Panc1 (cell line): Measurements from ENCODE around the gene WNK2. TPM values are rescaled to one million over a fixed set of nuclear protein-coding genes. Genes with fewer than 3 reads are reported as not detected.
"Not testable (repeated sequence)": the region's sequence is repeated elsewhere in the genome, so short reads cannot be mapped to it uniquely, and the experiment has no call there.

ENCODE experiments used
- ATAC-seq: fragments of 200-7000 bp; cut with Tn5 transposase; 2 replicates; pipeline ENCODE4 v1.9.1; 2020; ENCODE audit warnings: mild to moderate bottlenecking, moderate library complexity
- BruUV-seq: library from RNA; stranded (reverse); fragments of 400-500 nt; replicated peaks from 2 replicates; lab custom pipeline; 2021; lab: Mats Ljungman, UMichigan
- CTCF ChIA-PET: fragments of 300-600 bp; sonication (Branson Sonifier 250); formaldehyde crosslinking; loops from one replicate; lab custom pipeline; 2022; ENCODE audit warnings: antibody characterized with exemption; lab: Charles Lee
- POLR2A ChIA-PET: fragments of 300-600 bp; sonication (Branson Sonifier 250); formaldehyde crosslinking; loops from one replicate; lab custom pipeline; 2022; ENCODE audit warnings: antibody characterized with exemption; lab: Charles Lee
- DNase-seq: peaks from one replicate; pipeline ENCODE4 v3.0.0-alpha.2; 2010; ENCODE audit warnings: low read depth, low spot score
- H3K27ac ChIP-seq: 2 replicates; pipeline ENCODE4 v1.5.1; 2011; ENCODE audit warnings: mild to moderate bottlenecking, low read length, inconsistent platforms
- H3K27me3 ChIP-seq: fragments of 200-500 bp; sonication (Bioruptor generic); 2 replicates; pipeline ENCODE4 v1.6.0; 2014; ENCODE audit warnings: low read length, inconsistent platforms; ENCODE audit not compliant: control insufficient read depth, insufficient read depth
- H3K36me3 ChIP-seq: fragments of 200-500 bp; sonication (Bioruptor generic); 2 replicates; pipeline ENCODE4 v1.5.1; 2014; ENCODE audit warnings: inconsistent platforms, mild to moderate bottlenecking, low read length, moderate library complexity; ENCODE audit not compliant: control insufficient read depth, insufficient read depth
- H3K4me1 ChIP-seq: 2 replicates; pipeline ENCODE4 v1.5.1; 2011; ENCODE audit warnings: inconsistent platforms, mild to moderate bottlenecking, low read length, moderate library complexity; ENCODE audit not compliant: control insufficient read depth, insufficient read depth
- H3K4me3 ChIP-seq, 2 experiments: 2 replicates each; pipeline ENCODE4 v1.5.1; 2011 to 2012; ENCODE audit warnings: low read depth in 2 of 2, low read length in 2 of 2, mild to moderate bottlenecking in 2 of 2, inconsistent platforms in 1 of 2, moderate library complexity in 1 of 2
- H3K9me3 ChIP-seq: fragments of 200-500 bp; sonication (Bioruptor generic); 2 replicates; pipeline ENCODE4 v1.5.1; 2014; ENCODE audit warnings: low read depth, mild to moderate bottlenecking, inconsistent platforms, low read length, moderate library complexity; ENCODE audit not compliant: control insufficient read depth, insufficient read depth
- POLR2AphosphoS5 ChIP-seq: IDR thresholded peaks from 2 replicates; pipeline ENCODE4 v1.6.1; 2012; ENCODE audit warnings: mild to moderate bottlenecking, low read depth, low read length, moderate library complexity
- SIN3A ChIP-seq: IDR thresholded peaks from 2 replicates; pipeline ENCODE4 v1.6.1; 2012; ENCODE audit warnings: low read depth, mild to moderate bottlenecking, low read length, moderate library complexity, borderline replicate concordance; ENCODE audit not compliant: insufficient read depth
- TCF7L2 ChIP-seq: IDR thresholded peaks from 2 replicates; pipeline ENCODE4 v1.6.1; 2011; ENCODE audit warnings: mild to moderate bottlenecking, low read depth, low read length, inconsistent platforms
- in situ Hi-C: cut with HindIII; loops from 2 replicates; pipeline ENCODE4 v1.10.0; 2016; ENCODE audit warnings: low sequenced_read_pairs, low pct_unique_long_range_greater_than_20kb
- intact Hi-C: fragments of 100-400 bp; cut with micrococcal nuclease; formaldehyde crosslinking; loops from one replicate; pipeline ENCODE4 v1.10.0; 2022; ENCODE audit not compliant: unreplicated experiment
- total RNA-seq: library from RNA; stranded (reverse); gene quantifications from one replicate; pipeline ENCODE4 v1.2.1, GENCODE V29; 2021; ENCODE audit not compliant: unreplicated experiment
- TF ChIP-seq, protein P1 (sequence below), 2 experiments: IDR thresholded peaks; 2 replicates each; pipeline ENCODE4 v1.6.1; 2011 to 2012; ENCODE audit warnings: low read depth in 2 of 2, control low read depth in 1 of 2, low read length in 1 of 2, mild to moderate bottlenecking in 1 of 2, moderate library complexity in 1 of 2; ENCODE audit not compliant: insufficient read depth in 1 of 2
- TF ChIP-seq, protein P2 (sequence below): fragments of 450-650 bp; IDR thresholded peaks from 2 replicates; pipeline ENCODE4 v1.5.1; 2017; ENCODE audit warnings: mild to moderate bottlenecking

Gene WNK2
- total RNA-seq, 1 experiment from 2014 or later: 13.7 TPM

GRCh38 chr9:93321220-93321610 lies 137.3 kb downstream of the WNK2 start:
- no peak overlapping the region for H3K4me3 ChIP-seq
- in situ Hi-C loops (no loop called here), intact Hi-C loops (no loop called here)
- no peaks in the 10 kb centered on the region for H3K27me3 ChIP-seq
- no TSS peak for BruUV-seq
- H3K36me3 ChIP-seq: no peaks in the 10 kb centered on the region
- DNase-seq (no peak), ATAC-seq (no peak)
- H3K27ac ChIP-seq: no peak overlapping the region
- TF ChIP-seq, protein P1, sequence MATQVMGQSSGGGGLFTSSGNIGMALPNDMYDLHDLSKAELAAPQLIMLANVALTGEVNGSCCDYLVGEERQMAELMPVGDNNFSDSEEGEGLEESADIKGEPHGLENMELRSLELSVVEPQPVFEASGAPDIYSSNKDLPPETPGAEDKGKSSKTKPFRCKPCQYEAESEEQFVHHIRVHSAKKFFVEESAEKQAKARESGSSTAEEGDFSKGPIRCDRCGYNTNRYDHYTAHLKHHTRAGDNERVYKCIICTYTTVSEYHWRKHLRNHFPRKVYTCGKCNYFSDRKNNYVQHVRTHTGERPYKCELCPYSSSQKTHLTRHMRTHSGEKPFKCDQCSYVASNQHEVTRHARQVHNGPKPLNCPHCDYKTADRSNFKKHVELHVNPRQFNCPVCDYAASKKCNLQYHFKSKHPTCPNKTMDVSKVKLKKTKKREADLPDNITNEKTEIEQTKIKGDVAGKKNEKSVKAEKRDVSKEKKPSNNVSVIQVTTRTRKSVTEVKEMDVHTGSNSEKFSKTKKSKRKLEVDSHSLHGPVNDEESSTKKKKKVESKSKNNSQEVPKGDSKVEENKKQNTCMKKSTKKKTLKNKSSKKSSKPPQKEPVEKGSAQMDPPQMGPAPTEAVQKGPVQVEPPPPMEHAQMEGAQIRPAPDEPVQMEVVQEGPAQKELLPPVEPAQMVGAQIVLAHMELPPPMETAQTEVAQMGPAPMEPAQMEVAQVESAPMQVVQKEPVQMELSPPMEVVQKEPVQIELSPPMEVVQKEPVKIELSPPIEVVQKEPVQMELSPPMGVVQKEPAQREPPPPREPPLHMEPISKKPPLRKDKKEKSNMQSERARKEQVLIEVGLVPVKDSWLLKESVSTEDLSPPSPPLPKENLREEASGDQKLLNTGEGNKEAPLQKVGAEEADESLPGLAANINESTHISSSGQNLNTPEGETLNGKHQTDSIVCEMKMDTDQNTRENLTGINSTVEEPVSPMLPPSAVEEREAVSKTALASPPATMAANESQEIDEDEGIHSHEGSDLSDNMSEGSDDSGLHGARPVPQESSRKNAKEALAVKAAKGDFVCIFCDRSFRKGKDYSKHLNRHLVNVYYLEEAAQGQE (IDR thresholded peaks at IDR 0.05; ENCODE audit: insufficient read depth in 1 of 2, low read depth in 2 of 2, low read length in 1 of 2): no peak
- TF ChIP-seq POLR2AphosphoS5: no peak
- H3K4me1 ChIP-seq: no peaks in the 10 kb centered on the region
- CTCF ChIA-PET: no interaction called here
- POLR2A ChIA-PET: no interaction called here
- H3K9me3 ChIP-seq: no peaks in the 10 kb centered on the region

GRCh38 chr9:93323446-93323954 lies 139.6 kb downstream of the WNK2 start:
- H3K9me3 ChIP-seq, intact Hi-C loops, POLR2A ChIA-PET, ATAC-seq, BruUV-seq, CTCF ChIA-PET, H3K4me1 ChIP-seq, H3K36me3 ChIP-seq, H3K4me3 ChIP-seq, DNase-seq, in situ Hi-C loops, H3K27ac ChIP-seq, H3K27me3 ChIP-seq: not testable (repeated sequence)

DNA sequence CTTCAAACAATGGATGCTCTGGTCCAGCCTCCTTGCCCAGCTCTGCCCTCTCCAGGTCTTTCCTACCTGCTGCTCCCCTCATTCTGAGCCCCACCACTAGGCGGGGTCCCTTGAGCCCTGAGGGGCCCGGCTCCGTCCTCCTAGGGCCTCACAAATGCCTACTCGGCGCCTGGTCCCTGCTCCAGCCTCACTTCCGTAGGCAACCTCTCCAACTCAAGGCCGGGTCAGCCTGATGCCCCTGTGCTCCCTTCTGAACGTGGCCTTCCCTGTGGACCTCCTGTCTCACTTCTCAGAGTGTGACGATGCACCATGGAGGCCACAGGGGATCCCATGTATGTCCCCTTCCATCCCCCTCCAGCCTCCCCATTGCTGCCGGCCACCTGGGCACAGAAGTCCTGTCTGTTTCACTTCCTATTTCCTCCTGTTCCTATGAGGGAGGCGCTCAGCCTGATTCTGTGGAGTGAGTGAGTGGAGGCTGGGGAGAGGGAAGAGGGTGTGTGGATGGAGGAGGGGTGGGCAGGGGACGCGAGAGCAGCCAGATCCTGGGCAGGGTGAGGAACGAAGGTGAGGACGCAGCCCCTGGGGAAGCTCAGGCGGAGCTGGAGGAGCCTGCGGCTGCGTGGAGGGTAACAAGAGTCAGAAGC lies 140.4 kb downstream of the WNK2 start:
- Histone ChIP-seq H3K4me3 (no peak overlapping the region), H3K4me1 (no peaks in the 10 kb centered on the region; the same call in 1 of the 2 replicates), H3K36me3 (no peaks in the 10 kb centered on the region), H3K27me3 (no peaks in the 10 kb centered on the region), H3K9me3 (no peaks in the 10 kb centered on the region), H3K27ac (no peak overlapping the region)
- in situ Hi-C loops (no loop called here), intact Hi-C loops (no loop called here)
- ChIA-PET POLR2A (no interaction called here), CTCF (no interaction called here)
- no peak for DNase-seq
- ATAC-seq: no peak
- TF ChIP-seq TCF7L2 (no peak), POLR2AphosphoS5 (no peak), SIN3A (no peak)
- TF ChIP-seq, protein P2, sequence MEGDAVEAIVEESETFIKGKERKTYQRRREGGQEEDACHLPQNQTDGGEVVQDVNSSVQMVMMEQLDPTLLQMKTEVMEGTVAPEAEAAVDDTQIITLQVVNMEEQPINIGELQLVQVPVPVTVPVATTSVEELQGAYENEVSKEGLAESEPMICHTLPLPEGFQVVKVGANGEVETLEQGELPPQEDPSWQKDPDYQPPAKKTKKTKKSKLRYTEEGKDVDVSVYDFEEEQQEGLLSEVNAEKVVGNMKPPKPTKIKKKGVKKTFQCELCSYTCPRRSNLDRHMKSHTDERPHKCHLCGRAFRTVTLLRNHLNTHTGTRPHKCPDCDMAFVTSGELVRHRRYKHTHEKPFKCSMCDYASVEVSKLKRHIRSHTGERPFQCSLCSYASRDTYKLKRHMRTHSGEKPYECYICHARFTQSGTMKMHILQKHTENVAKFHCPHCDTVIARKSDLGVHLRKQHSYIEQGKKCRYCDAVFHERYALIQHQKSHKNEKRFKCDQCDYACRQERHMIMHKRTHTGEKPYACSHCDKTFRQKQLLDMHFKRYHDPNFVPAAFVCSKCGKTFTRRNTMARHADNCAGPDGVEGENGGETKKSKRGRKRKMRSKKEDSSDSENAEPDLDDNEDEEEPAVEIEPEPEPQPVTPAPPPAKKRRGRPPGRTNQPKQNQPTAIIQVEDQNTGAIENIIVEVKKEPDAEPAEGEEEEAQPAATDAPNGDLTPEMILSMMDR: no peak
- TF ChIP-seq, protein P1 (IDR thresholded peaks at IDR 0.05; ENCODE audit: insufficient read depth in 1 of 2, low read depth in 2 of 2, low read length in 1 of 2): no peak
- no TSS peak for BruUV-seq
